HCT116 (cell line): Measurements from ENCODE around the gene TMEM182.

Experiments
- POLR2A ChIP-seq: IDR thresholded peaks from 2 replicates; pipeline ENCODE4 v1.7.0; 2011; ENCODE audit warnings: borderline replicate concordance; ENCODE audit not compliant: insufficient read depth, insufficient read length; ENCODE audit errors: extremely low read depth
- ZBTB33 ChIP-seq: IDR thresholded peaks from 2 replicates; pipeline ENCODE4 v1.6.1; 2011; ENCODE audit warnings: mild to moderate bottlenecking, low read length, moderate library complexity; ENCODE audit not compliant: insufficient replicate concordance; ENCODE audit errors: extremely low read depth

DNA sequence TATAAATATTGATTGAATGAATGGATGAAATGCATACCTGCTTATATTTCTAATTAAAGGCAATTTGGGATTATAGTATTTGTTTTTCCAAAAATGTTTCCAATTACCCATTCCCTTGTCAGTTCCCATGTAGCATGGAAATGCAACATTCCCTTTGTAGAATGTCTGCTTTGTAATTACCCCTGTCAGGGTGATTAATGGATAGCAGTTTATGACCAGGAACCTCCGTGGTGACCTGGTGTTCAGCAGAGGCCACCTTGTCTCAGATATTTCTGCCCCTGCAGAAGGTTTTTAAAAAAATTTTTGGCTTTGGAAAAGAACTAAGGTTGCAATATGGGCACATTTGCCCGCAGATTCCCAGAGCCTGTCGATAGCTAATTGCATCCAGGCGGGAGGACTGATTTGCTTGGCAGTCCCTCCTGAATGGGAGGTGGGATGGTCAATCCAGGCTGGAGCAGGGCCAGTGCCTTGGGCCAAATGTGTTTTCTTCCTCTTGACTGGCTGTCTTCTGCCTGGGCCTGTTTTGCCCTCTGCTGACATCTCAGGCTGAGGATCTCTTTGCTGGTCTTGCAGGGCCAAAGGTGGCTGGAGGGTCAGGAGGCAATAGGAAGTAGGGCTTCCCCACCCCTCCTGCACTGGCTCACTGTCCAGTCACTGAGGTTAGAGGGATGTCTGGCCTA lies 82.1 kb downstream of the TMEM182 start:
- no peak for TF ChIP-seq ZBTB33
- TF ChIP-seq POLR2A = no peak
